Measurements from ENCODE around the gene CAMTA1.

DNA sequence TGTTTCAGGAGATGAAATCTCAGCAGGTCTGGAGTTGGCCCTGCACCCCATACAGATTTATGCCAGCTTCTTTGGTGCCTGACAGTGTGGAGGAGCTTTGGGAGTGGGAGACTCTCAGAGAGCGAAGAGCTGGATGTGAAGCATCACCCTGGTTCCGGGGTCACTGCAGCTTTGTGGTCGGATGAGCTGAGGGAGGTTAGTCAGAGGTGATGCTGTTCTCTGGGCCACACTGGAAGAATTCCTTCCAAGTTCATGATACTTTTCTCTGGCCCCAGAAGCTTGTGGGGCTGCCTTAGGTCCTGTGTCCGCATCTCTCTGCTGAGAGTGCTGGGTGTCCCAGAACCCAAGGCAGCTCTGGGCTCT is 467.8 kb downstream of the CAMTA1 start:
- TF ChIP-seq POLR2A (IDR thresholded peaks at IDR 0.05): no peak
- no peak for TF ChIP-seq POLR2AphosphoS5 (IDR thresholded peaks at IDR 0.05)
- TF ChIP-seq CTCF (IDR thresholded peaks at IDR 0.05): no peak
